Mammary epithelial cell (primary cell): ENCODE data around the gene HYDIN.
"Not testable (repeated sequence)": the region's sequence is repeated elsewhere in the genome, so short reads cannot be mapped to it uniquely, and the experiment has no call there.

Experiments used
- EZH2 ChIP-seq: IDR thresholded peaks from 2 replicates; pipeline ENCODE4 v1.6.1; 2012; ENCODE audit warnings: low read length, inconsistent platforms, borderline replicate concordance
- TF ChIP-seq, protein P1 (sequence below), 2 donors: IDR thresholded peaks in 1 of 2; conservative IDR thresholded peaks in 1 of 2; 2 replicates each; pipeline ENCODE4 v1.5.1; 2011 to 2012; ENCODE audit warnings: inconsistent platforms in 2 of 2, low read length in 2 of 2, mild to moderate bottlenecking in 2 of 2, control low read depth in 1 of 2, low read depth in 1 of 2; ENCODE audit not compliant: insufficient read depth in 1 of 2; ENCODE audit errors: extremely low read depth in 1 of 2

- not testable (repeated sequence) for TF ChIP-seq EZH2
- TF ChIP-seq, protein P1, sequence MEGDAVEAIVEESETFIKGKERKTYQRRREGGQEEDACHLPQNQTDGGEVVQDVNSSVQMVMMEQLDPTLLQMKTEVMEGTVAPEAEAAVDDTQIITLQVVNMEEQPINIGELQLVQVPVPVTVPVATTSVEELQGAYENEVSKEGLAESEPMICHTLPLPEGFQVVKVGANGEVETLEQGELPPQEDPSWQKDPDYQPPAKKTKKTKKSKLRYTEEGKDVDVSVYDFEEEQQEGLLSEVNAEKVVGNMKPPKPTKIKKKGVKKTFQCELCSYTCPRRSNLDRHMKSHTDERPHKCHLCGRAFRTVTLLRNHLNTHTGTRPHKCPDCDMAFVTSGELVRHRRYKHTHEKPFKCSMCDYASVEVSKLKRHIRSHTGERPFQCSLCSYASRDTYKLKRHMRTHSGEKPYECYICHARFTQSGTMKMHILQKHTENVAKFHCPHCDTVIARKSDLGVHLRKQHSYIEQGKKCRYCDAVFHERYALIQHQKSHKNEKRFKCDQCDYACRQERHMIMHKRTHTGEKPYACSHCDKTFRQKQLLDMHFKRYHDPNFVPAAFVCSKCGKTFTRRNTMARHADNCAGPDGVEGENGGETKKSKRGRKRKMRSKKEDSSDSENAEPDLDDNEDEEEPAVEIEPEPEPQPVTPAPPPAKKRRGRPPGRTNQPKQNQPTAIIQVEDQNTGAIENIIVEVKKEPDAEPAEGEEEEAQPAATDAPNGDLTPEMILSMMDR (conservative IDR thresholded peaks at IDR 0.05 in 1 of 2, IDR thresholded peaks at IDR 0.05 in 1 of 2; ENCODE audit: extremely low read depth in 1 of 2, insufficient read depth in 1 of 2, low read depth in 1 of 2, low read length in 2 of 2), result not testable (repeated sequence)
Observed at GRCh38 chr16:70884652-70885051, 345.9 kb downstream of the HYDIN start.
